Uterus (tissue), 4 donors: ENCODE data around the gene GATAD2B. TPM values are rescaled to one million over a fixed set of nuclear protein-coding genes. Genes with fewer than 3 reads are reported as not detected.
A peak's percentile ranks its signal among the peaks of the same experiment; 100 is the strongest.

ENCODE experiments used
- DNase-seq, 2 donors: peaks; one replicate each; pipeline ENCODE4 v3.0.0-alpha.2; 2019 to 2020
- H3K27ac ChIP-seq, 2 donors: fragments of 200-600 bp; sonication (generic); 1 replicate in 1 of 2; 2 replicates in 1 of 2; pipeline ENCODE4 v1.5.1; 2016 to 2018
- H3K27me3 ChIP-seq, 2 donors: fragments of 200-600 bp; sonication (generic); one replicate each; pipeline ENCODE4 v1.5.1; 2018 to 2019; ENCODE audit warnings: control low read depth in 1 of 2
- H3K36me3 ChIP-seq, 2 donors: fragments of 200-600 bp; sonication (generic); one replicate each; pipeline ENCODE4 v1.5.1; 2019; ENCODE audit warnings: control low read depth in 1 of 2
- H3K4me1 ChIP-seq, 2 donors: fragments of 200-600 bp; sonication (generic); one replicate each; pipeline ENCODE4 v1.5.1; 2018 to 2019; ENCODE audit warnings: control low read depth in 1 of 2
- H3K4me3 ChIP-seq, 2 donors: fragments of 200-600 bp; sonication (generic); 1 replicate in 1 of 2; 2 replicates in 1 of 2; pipeline ENCODE4 v1.5.1; 2018 to 2019; ENCODE audit warnings: mild to moderate bottlenecking in 1 of 2
- H3K9me3 ChIP-seq, 2 donors: fragments of 200-600 bp; sonication (generic); one replicate each; pipeline ENCODE4 v1.5.1; 2019; ENCODE audit warnings: control low read depth in 1 of 2
- POLR2A ChIP-seq, 2 donors: fragments of 450-650 bp; IDR thresholded peaks; one replicate each; pipeline ENCODE4 v1.6.1; 2016; ENCODE audit warnings: antibody characterized with exemption in 2 of 2, mild to moderate bottlenecking in 1 of 2, moderate library complexity in 1 of 2
- intact Hi-C: fragments of 100-400 bp; cut with DNase I; formaldehyde crosslinking; loops from one replicate; pipeline ENCODE4 v1.15.1; 2023; ENCODE audit warnings: low total_unique reads
- total RNA-seq, 4 donors: library from RNA; depleted of rRNA in 3 of 4; stranded (reverse); fragments of >200 nt in 3 of 4; gene quantifications; one replicate each; pipeline versions ENCODE4 v1.1.0 to v1.2.4, GENCODE V29; 2014 to 2023
- TF ChIP-seq, protein P1 (sequence below), 4 experiments: fragments of 200-600 bp in 2 of 4; fragments of 450-650 bp in 2 of 4; sonication (generic) in 2 of 4; IDR thresholded peaks; one replicate each; pipeline ENCODE4 v1.5.1; 2016 to 2019; ENCODE audit warnings: antibody characterized with exemption in 4 of 4, mild to moderate bottlenecking in 2 of 4, moderate library complexity in 1 of 4
- donor health status: DM: yes; HTN: yes; CAD: no.

GATAD2B gene
- total RNA-seq, 4 donors from 2014 or later, result 7.1 to 79.0 (median 26.6) TPM

- H3K4me3 ChIP-seq, result no peak overlapping the region
- TF ChIP-seq, protein P1, sequence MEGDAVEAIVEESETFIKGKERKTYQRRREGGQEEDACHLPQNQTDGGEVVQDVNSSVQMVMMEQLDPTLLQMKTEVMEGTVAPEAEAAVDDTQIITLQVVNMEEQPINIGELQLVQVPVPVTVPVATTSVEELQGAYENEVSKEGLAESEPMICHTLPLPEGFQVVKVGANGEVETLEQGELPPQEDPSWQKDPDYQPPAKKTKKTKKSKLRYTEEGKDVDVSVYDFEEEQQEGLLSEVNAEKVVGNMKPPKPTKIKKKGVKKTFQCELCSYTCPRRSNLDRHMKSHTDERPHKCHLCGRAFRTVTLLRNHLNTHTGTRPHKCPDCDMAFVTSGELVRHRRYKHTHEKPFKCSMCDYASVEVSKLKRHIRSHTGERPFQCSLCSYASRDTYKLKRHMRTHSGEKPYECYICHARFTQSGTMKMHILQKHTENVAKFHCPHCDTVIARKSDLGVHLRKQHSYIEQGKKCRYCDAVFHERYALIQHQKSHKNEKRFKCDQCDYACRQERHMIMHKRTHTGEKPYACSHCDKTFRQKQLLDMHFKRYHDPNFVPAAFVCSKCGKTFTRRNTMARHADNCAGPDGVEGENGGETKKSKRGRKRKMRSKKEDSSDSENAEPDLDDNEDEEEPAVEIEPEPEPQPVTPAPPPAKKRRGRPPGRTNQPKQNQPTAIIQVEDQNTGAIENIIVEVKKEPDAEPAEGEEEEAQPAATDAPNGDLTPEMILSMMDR (IDR thresholded peaks at IDR 0.05), result no peak
- no peak for TF ChIP-seq POLR2A (IDR thresholded peaks at IDR 0.05)
- no peaks in the 10 kb centered on the region for H3K9me3 ChIP-seq
- H3K27ac ChIP-seq, result no peak overlapping the region
- intact Hi-C loops, result no loop called here
- no peaks in the 10 kb centered on the region for H3K4me1 ChIP-seq
- DNase-seq, result peak in 1 of 2 donors; percentile 9
- H3K36me3 ChIP-seq, result no peaks in the 10 kb centered on the region
- no peaks in the 10 kb centered on the region for H3K27me3 ChIP-seq
Measured at GRCh38 chr1:153929981-153930948, 7.5 kb upstream of the GATAD2B start.

DNA sequence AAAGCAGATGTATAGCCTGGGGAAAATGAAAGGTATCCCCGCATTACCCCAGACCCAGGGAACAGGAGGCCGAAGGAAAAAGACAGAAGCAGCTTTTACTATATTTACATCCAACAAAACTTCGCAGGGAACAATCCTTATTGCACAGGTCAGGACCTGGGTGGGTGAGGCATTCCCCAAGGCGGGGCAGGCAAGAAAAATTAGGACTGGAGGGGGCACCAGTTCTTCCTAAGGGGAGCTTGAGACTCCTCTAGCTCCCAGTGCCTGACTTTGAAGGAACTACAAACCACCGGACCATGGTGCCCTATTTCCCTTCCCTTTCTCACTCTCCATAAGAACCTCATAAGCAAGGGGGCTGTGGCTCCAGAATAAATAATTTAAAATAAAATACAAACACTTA is 6.7 kb upstream of the GATAD2B start:
- TF ChIP-seq, protein P1 (IDR thresholded peaks at IDR 0.05), result no peak
- no peak for TF ChIP-seq POLR2A (IDR thresholded peaks at IDR 0.05)
- no peak overlapping the region for H3K27ac ChIP-seq
- H3K36me3 ChIP-seq, result no peaks in the 10 kb centered on the region
- H3K4me1 ChIP-seq, result no peaks in the 10 kb centered on the region
- intact Hi-C loops, result no loop called here
- H3K4me3 ChIP-seq, result no peak overlapping the region
- H3K9me3 ChIP-seq, result no peaks in the 10 kb centered on the region
- no peak for DNase-seq
- H3K27me3 ChIP-seq, result no peaks in the 10 kb centered on the region

- H3K9me3 ChIP-seq, result no peaks in the 10 kb centered on the region
- TF ChIP-seq POLR2A (IDR thresholded peaks at IDR 0.05), result no peak
- TF ChIP-seq, protein P1 (IDR thresholded peaks at IDR 0.05), result no peak
- H3K27me3 ChIP-seq, result no peaks in the 10 kb centered on the region
- H3K36me3 ChIP-seq, result no peaks in the 10 kb centered on the region
- H3K4me1 ChIP-seq, result no peaks in the 10 kb centered on the region
- intact Hi-C loops, result no loop called here
- DNase-seq, result peak in 1 of 2 donors; percentile 11
- H3K27ac ChIP-seq, result no peak overlapping the region
- H3K4me3 ChIP-seq, result no peak overlapping the region
Measured at GRCh38 chr1:153928791-153929341, 6.1 kb upstream of the GATAD2B start.

- Histone ChIP-seq H3K4me1 (no peaks in the 10 kb centered on the region), H3K4me3 (no peak overlapping the region), H3K27ac (no peak overlapping the region), H3K27me3 (no peaks in the 10 kb centered on the region), H3K9me3 (no peaks in the 10 kb centered on the region), H3K36me3 (no peaks in the 10 kb centered on the region)
- TF ChIP-seq POLR2A (IDR thresholded peaks at IDR 0.05), result no peak
- TF ChIP-seq, protein P1 (IDR thresholded peaks at IDR 0.05), result no peak
- intact Hi-C loops, result no loop called here
- no peak for DNase-seq
Measured at GRCh38 chr1:153928245-153928644, 5.5 kb upstream of the GATAD2B start.

DNA sequence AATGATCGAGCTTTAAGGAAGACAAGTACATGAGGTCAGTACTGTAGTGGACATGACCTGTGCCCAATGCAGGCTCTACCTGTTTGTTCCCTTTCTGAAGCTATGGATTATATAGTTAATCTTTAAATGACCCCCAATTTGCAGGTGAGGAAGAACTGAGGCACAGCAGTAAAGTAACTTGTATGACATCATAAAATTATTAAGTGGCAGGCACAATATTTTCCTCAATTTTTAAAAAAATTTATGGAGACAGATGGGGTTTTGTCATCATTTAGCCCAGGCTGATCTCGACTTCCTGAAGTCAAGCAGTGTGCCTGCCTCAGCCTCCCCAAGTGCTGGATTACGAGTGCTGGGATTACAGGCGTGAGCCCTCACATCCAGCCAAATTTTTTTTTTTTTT is 3.6 kb upstream of the GATAD2B start:
- Histone ChIP-seq H3K27me3 (no peaks in the 10 kb centered on the region), H3K9me3 (no peaks in the 10 kb centered on the region), H3K4me3 (no peak overlapping the region), H3K27ac (no peak overlapping the region), H3K4me1 (no peaks in the 10 kb centered on the region), H3K36me3 (no peaks in the 10 kb centered on the region)
- DNase-seq, result no peak
- TF ChIP-seq, protein P1 (IDR thresholded peaks at IDR 0.05), result no peak
- no peak for TF ChIP-seq POLR2A (IDR thresholded peaks at IDR 0.05)
- intact Hi-C loops, result no loop called here
